H4 (cell line): ENCODE data around the gene SCNN1A. TPM values are rescaled to one million over a fixed set of nuclear protein-coding genes. Genes with fewer than 3 reads are reported as not detected.

Experiments used
- total RNA-seq: library from RNA; depleted of rRNA; stranded (reverse); fragments of >200 nt; shearing (Covaris generic); gene quantifications from 2 replicates; pipeline ENCODE4 v1.2.3, GENCODE V29; 2014; rRNA removed

SCNN1A gene
- total RNA-seq, 1 experiment from 2014 or later, result 2.1 TPM

Other genes with a start within 250 kb of the SCNN1A start
- gene CD9, start 175.2 kb downstream of the SCNN1A start, total RNA-seq, result 86.6 and 133 TPM in 2 replicates
- 0.10 TPM in 1 of 2 replicates, not detected in the other for gene PLEKHG6, start 64.9 kb downstream of the SCNN1A start, total RNA-seq
- gene TNFRSF1A, start 33.5 kb downstream of the SCNN1A start, total RNA-seq, result 320 and 327 TPM in 2 replicates
- gene LTBR, start 8.6 kb upstream of the SCNN1A start, total RNA-seq, result 19.5 and 31.5 TPM in 2 replicates
- gene CD27, start 69.4 kb upstream of the SCNN1A start, total RNA-seq, result not detected in 2 replicates
- 8.6 and 20.5 TPM in 2 replicates for gene TAPBPL, start 76.5 kb upstream of the SCNN1A start, total RNA-seq
- 2.8 and 4.1 TPM in 2 replicates for gene VAMP1, start 95.1 kb upstream of the SCNN1A start, total RNA-seq
- 286 and 368 TPM in 2 replicates for gene MRPL51, start 117.7 kb upstream of the SCNN1A start, total RNA-seq
- gene NCAPD2, start 118.5 kb upstream of the SCNN1A start, total RNA-seq, result 126 and 187 TPM in 2 replicates
- 9,561 and 11,555 TPM in 2 replicates for gene GAPDH, start 159.0 kb upstream of the SCNN1A start, total RNA-seq
- 2.1 and 5.4 TPM in 2 replicates for gene IFFO1, start 180.5 kb upstream of the SCNN1A start, total RNA-seq
- 64.3 and 90.3 TPM in 2 replicates for gene NOP2, start 192.7 kb upstream of the SCNN1A start, total RNA-seq
- 242 and 246 TPM in 2 replicates for gene CHD4, start 231.8 kb upstream of the SCNN1A start, total RNA-seq